ENCODE measurements around the gene TGFBR3. TPM values are rescaled to one million over a fixed set of nuclear protein-coding genes. Genes with fewer than 3 reads are reported as not detected.

Gene TGFBR3
- total RNA-seq, 1 experiment from 2014 or later: 2.4 TPM

DNA sequence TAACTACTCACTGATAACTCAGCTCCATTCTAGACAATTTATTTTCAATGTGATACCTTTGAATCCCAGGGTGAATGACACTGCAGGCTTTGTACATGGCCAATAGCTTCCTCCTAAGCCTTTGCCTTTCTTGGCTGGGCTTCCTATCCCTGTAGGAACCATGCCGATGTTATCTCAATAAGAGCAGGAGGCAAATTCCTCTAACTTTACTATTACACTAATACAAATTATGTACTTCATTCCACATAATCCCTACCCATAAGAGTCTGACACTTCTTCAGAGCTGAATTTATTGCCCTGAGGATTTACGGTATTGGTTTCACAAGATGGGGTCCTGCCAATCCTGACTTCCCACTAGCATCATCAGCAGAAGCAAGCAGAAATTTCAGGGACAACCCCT lies 14.0 kb downstream of the TGFBR3 start:
- no peak overlapping the region for H3K4me3 Mint-ChIP-seq

More for the DNA sequence above, 14.0 kb downstream of the TGFBR3 start:
- no peak overlapping the region for H4K8ac ChIP-seq (replicated peaks; ENCODE audit: insufficient read length, low read depth, low read length)
- peaks cover 5 to 9% of the 10 kb centered on the region in 2 experiments for H3K4me1 Mint-ChIP-seq
- no peaks in the 10 kb centered on the region for H3K27me3 ChIP-seq (ENCODE audit: insufficient read depth, low read length)
- H3K14ac ChIP-seq (ENCODE audit: insufficient read depth, low read length): no peak overlapping the region
- no peak for DNase-seq
- no peak overlapping the region for H3K27ac Mint-ChIP-seq
- H3K36me3 Mint-ChIP-seq (ENCODE audit: insufficient read depth in 1 of 3, low read depth in 3 of 3): no peaks in the 10 kb centered on the region
- H2BK12ac ChIP-seq (ENCODE audit: insufficient read length, low read depth, low read length): no peak overlapping the region
- no peak overlapping the region for H4K5ac ChIP-seq (ENCODE audit: insufficient read length, low read depth, low read length)
- H2BK15ac ChIP-seq (ENCODE audit: low read depth, low read length): no peak overlapping the region
- no peak overlapping the region for H2BK5ac ChIP-seq (ENCODE audit: insufficient read length, low read length)
- H3K27me3 Mint-ChIP-seq (ENCODE audit: low read depth): no peaks in the 10 kb centered on the region; the same call in 1 of the 2 replicates
- H3K23me2 ChIP-seq (ENCODE audit: insufficient read length, low read depth, low read length, poor library complexity, severe bottlenecking): no peaks in the 10 kb centered on the region
- no peaks in the 10 kb centered on the region for H3K9me3 ChIP-seq (ENCODE audit: control insufficient read depth, low read depth, low read length)
- TF ChIP-seq, protein P1, sequence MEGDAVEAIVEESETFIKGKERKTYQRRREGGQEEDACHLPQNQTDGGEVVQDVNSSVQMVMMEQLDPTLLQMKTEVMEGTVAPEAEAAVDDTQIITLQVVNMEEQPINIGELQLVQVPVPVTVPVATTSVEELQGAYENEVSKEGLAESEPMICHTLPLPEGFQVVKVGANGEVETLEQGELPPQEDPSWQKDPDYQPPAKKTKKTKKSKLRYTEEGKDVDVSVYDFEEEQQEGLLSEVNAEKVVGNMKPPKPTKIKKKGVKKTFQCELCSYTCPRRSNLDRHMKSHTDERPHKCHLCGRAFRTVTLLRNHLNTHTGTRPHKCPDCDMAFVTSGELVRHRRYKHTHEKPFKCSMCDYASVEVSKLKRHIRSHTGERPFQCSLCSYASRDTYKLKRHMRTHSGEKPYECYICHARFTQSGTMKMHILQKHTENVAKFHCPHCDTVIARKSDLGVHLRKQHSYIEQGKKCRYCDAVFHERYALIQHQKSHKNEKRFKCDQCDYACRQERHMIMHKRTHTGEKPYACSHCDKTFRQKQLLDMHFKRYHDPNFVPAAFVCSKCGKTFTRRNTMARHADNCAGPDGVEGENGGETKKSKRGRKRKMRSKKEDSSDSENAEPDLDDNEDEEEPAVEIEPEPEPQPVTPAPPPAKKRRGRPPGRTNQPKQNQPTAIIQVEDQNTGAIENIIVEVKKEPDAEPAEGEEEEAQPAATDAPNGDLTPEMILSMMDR (conservative IDR thresholded peaks at IDR 0.05): no peak
- no peak overlapping the region for H4K91ac ChIP-seq (ENCODE audit: insufficient read length, low read depth, low read length)
- no peak overlapping the region for H3K56ac ChIP-seq (ENCODE audit: insufficient read length, low read depth, low read length)
- H3K23ac ChIP-seq (ENCODE audit: insufficient read length, low read depth, low read length): no peak overlapping the region
- no peak overlapping the region for H3K18ac ChIP-seq (ENCODE audit: insufficient read length, low read depth, low read length)
- H3K27ac ChIP-seq (ENCODE audit: insufficient read length, low read depth, low read length): no peak overlapping the region
- H3K9ac ChIP-seq (ENCODE audit: extremely low read depth, insufficient read length, low read length): no peak overlapping the region
- H3K9me3 Mint-ChIP-seq: no peaks in the 10 kb centered on the region
- no peaks in the 10 kb centered on the region for H3K79me2 ChIP-seq (ENCODE audit: insufficient read depth, low read length)
- H2BK120ac ChIP-seq (ENCODE audit: low read depth, low read length, poor library complexity, severe bottlenecking): no peak overlapping the region
- H2AFZ ChIP-seq (ENCODE audit: low read length): no peak overlapping the region
- no peaks in the 10 kb centered on the region for H4K20me1 ChIP-seq (ENCODE audit: control insufficient read depth, insufficient read depth, insufficient read length)
- H3K79me1 ChIP-seq (ENCODE audit: insufficient read depth, low read depth, low read length, poor library complexity, severe bottlenecking): no peaks in the 10 kb centered on the region
- H3K4ac ChIP-seq (ENCODE audit: low read depth, low read length): no peak overlapping the region
- H2AK5ac ChIP-seq (ENCODE audit: insufficient read length, low read length): no peak overlapping the region
- H3K4me2 ChIP-seq (ENCODE audit: insufficient read depth, insufficient read length, low read length): no peak overlapping the region
- no CpG with 5 or more reads among the region's 2 CpGs for WGBS (ENCODE audit: extremely low coverage, insufficient read length, low lambda C conversion rate)
- no peaks in the 10 kb centered on the region for H3K4me1 ChIP-seq (ENCODE audit: insufficient read depth, low read length)
- H2BK20ac ChIP-seq (ENCODE audit: low read depth, low read length, poor library complexity, severe bottlenecking): no peak overlapping the region
- H3T11ph ChIP-seq (ENCODE audit: low read length): no peak overlapping the region
